Liver (tissue), 3 donors: ENCODE data around the gene PARL.

Source experiments
- FOXA1 ChIP-seq: IDR thresholded peaks from 2 replicates; pipeline ENCODE4 v1.6.1; 2016; ENCODE audit warnings: antibody characterized with exemption
- JUND ChIP-seq, 2 donors: IDR thresholded peaks; 2 replicates each; pipeline ENCODE4 v1.6.1; 2016; ENCODE audit warnings: antibody characterized with exemption in 2 of 2
- RAD21 ChIP-seq, 2 donors: IDR thresholded peaks; 2 replicates each; pipeline ENCODE4 v1.6.1; 2016; ENCODE audit warnings: antibody characterized with exemption in 2 of 2, mild to moderate bottlenecking in 2 of 2
- SP1 ChIP-seq: IDR thresholded peaks from 2 replicates; pipeline ENCODE4 v1.6.1; 2018; ENCODE audit warnings: antibody characterized with exemption, mild to moderate bottlenecking
- TAF1 ChIP-seq: conservative IDR thresholded peaks from 2 replicates; pipeline ENCODE4 v1.6.1; 2016; ENCODE audit warnings: antibody characterized with exemption, mild to moderate bottlenecking
- TF ChIP-seq, protein P1 (sequence below): fragments of 150-350 bp; IDR thresholded peaks from 2 replicates; pipeline ENCODE4 v1.5.1; 2017; ENCODE audit warnings: improper control_type of control experiment, low read depth, low read length; ENCODE audit not compliant: missing input control
- TF ChIP-seq, protein P2 (sequence below): IDR thresholded peaks from 2 replicates; pipeline ENCODE4 v1.6.1; 2016; ENCODE audit warnings: antibody characterized with exemption
- TF ChIP-seq, protein P3 (sequence below): IDR thresholded peaks from 2 replicates; pipeline ENCODE4 v1.6.1; 2016; ENCODE audit warnings: antibody characterized with exemption
- TF ChIP-seq, protein P4 (sequence below): IDR thresholded peaks from 2 replicates; pipeline ENCODE4 v1.6.1; 2016; ENCODE audit warnings: antibody characterized with exemption, mild to moderate bottlenecking
- donor health status: healthy.
- donor health status: healthy.

DNA sequence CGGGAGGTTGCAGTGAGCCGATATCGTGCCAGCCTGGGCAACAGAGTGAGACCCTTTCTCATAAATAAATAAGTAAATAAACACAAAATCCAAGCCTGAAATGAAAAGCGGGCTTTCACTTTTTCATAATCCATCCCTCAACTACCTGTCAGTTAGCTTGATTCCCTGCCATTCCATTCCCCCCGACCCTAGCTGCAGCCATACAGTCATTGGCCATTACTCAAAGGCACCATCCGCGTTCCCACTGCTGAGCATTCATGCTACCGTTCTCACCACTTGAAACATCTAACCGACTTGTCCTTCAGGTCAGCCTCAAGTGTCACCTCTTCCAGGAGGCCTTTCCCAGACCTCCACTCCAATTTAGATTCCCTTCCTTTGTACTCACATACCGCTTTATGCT, 1.1 kb upstream of the PARL start:
- no peak for TF ChIP-seq RAD21 (IDR thresholded peaks at IDR 0.05)
- TF ChIP-seq, protein P1, sequence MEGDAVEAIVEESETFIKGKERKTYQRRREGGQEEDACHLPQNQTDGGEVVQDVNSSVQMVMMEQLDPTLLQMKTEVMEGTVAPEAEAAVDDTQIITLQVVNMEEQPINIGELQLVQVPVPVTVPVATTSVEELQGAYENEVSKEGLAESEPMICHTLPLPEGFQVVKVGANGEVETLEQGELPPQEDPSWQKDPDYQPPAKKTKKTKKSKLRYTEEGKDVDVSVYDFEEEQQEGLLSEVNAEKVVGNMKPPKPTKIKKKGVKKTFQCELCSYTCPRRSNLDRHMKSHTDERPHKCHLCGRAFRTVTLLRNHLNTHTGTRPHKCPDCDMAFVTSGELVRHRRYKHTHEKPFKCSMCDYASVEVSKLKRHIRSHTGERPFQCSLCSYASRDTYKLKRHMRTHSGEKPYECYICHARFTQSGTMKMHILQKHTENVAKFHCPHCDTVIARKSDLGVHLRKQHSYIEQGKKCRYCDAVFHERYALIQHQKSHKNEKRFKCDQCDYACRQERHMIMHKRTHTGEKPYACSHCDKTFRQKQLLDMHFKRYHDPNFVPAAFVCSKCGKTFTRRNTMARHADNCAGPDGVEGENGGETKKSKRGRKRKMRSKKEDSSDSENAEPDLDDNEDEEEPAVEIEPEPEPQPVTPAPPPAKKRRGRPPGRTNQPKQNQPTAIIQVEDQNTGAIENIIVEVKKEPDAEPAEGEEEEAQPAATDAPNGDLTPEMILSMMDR = no peak
- TF ChIP-seq SP1 = no peak
- TF ChIP-seq TAF1 = no peak
- TF ChIP-seq, protein P2, sequence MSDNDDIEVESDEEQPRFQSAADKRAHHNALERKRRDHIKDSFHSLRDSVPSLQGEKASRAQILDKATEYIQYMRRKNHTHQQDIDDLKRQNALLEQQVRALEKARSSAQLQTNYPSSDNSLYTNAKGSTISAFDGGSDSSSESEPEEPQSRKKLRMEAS = no peak
- TF ChIP-seq JUND (IDR thresholded peaks at IDR 0.05) = no peak
- TF ChIP-seq, protein P3, sequence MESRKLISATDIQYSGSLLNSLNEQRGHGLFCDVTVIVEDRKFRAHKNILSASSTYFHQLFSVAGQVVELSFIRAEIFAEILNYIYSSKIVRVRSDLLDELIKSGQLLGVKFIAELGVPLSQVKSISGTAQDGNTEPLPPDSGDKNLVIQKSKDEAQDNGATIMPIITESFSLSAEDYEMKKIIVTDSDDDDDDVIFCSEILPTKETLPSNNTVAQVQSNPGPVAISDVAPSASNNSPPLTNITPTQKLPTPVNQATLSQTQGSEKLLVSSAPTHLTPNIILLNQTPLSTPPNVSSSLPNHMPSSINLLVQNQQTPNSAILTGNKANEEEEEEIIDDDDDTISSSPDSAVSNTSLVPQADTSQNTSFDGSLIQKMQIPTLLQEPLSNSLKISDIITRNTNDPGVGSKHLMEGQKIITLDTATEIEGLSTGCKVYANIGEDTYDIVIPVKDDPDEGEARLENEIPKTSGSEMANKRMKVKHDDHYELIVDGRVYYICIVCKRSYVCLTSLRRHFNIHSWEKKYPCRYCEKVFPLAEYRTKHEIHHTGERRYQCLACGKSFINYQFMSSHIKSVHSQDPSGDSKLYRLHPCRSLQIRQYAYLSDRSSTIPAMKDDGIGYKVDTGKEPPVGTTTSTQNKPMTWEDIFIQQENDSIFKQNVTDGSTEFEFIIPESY = no peak
- no peak for TF ChIP-seq FOXA1
- TF ChIP-seq, protein P4, sequence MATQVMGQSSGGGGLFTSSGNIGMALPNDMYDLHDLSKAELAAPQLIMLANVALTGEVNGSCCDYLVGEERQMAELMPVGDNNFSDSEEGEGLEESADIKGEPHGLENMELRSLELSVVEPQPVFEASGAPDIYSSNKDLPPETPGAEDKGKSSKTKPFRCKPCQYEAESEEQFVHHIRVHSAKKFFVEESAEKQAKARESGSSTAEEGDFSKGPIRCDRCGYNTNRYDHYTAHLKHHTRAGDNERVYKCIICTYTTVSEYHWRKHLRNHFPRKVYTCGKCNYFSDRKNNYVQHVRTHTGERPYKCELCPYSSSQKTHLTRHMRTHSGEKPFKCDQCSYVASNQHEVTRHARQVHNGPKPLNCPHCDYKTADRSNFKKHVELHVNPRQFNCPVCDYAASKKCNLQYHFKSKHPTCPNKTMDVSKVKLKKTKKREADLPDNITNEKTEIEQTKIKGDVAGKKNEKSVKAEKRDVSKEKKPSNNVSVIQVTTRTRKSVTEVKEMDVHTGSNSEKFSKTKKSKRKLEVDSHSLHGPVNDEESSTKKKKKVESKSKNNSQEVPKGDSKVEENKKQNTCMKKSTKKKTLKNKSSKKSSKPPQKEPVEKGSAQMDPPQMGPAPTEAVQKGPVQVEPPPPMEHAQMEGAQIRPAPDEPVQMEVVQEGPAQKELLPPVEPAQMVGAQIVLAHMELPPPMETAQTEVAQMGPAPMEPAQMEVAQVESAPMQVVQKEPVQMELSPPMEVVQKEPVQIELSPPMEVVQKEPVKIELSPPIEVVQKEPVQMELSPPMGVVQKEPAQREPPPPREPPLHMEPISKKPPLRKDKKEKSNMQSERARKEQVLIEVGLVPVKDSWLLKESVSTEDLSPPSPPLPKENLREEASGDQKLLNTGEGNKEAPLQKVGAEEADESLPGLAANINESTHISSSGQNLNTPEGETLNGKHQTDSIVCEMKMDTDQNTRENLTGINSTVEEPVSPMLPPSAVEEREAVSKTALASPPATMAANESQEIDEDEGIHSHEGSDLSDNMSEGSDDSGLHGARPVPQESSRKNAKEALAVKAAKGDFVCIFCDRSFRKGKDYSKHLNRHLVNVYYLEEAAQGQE = no peak
